ENCODE data around the gene PEX26. TPM values are rescaled to one million over a fixed set of nuclear protein-coding genes. Genes with fewer than 3 reads are reported as not detected.

The PEX26 gene
- 30.2 and 43.3 TPM in 2 replicates for polyA plus RNA-seq
- polyA minus RNA-seq = 47.5 and 49.2 TPM in 2 replicates

DNA sequence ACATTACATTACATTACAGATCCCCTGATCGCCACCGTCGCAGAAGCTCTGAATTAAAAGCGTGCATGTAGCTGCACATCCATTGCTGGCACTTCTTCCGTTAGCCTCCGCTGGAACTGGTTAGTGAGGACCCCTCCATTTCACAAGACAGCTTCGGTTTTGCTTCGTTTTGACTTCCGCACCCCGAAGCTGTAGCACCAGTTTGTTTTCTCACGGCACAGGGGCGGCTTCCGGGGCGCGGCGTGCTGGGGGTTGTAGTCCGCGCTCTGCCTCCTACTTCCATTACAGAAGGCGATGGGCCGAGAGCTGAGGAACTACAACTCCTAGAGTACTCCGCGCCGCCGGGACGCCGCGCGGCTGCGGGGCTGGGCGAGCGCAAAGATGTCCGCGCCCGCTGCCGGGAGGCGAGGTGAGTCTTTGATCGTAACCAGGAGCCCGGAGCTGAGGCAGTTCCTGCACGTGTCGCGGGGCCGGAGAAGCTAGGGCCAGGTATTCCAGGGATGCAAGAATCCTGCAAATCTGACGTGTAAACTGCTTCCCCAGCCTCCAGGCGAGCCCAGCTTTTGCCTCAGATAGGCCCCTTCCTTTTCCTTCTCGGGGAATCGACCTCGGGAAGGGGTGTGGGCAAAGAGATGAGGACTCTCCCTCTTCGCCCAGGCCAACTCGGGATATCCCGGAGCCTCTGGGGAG is at the start of gene PEX26:
Gene PEX26 (plus strand): TSS at position 352 of the 690 bp plus-strand sequence. CDS start 387 bp downstream, outside the sequence.
- Histone ChIP-seq H3K27me3 (ENCODE audit: insufficient read depth, low read depth, low read length) (no peaks in the 10 kb centered on the region), H3K9me3 (ENCODE audit: low read length) (no peaks in the 10 kb centered on the region), H2AFZ (ENCODE audit: low read depth, low read length) (peak within 1 kb of the TSS; percentile 62), H3K4me2 (ENCODE audit: low read length) (peak within 1 kb of the TSS; percentile 68), H3K36me3 (ENCODE audit: insufficient read depth, low read length) (no peaks in the 10 kb centered on the region), H3K4me3 (ENCODE audit: low read length) (peak within 1 kb of the TSS; percentile 88), H4K20me1 (ENCODE audit: insufficient read depth) (no peaks in the 10 kb centered on the region), H3K9ac (ENCODE audit: low read length) (peak within 1 kb of the TSS; percentile 76), H3K27ac (ENCODE audit: low read length) (peak within 1 kb of the TSS; percentile 62), H3K79me2 (replicated peaks; ENCODE audit: insufficient read depth, low read length) (peaks cover 10% of the 10 kb centered on the region), H3F3A (ENCODE audit: insufficient read depth, low read length, poor library complexity, severe bottlenecking) (no peaks in the 10 kb centered on the region), H3K9me2 (ENCODE audit: insufficient read depth, low read length) (no peaks in the 10 kb centered on the region)
- TF ChIP-seq EP300 (conservative IDR thresholded peaks at IDR 0.05; ENCODE audit: poor library complexity, severe bottlenecking) (no peak), POLR2AphosphoS5 (IDR thresholded peaks at IDR 0.05) (peak; percentile 78), MXI1 (conservative IDR thresholded peaks at IDR 0.05; ENCODE audit: poor library complexity, severe bottlenecking) (peak; percentile 99), RAD21 (conservative IDR thresholded peaks at IDR 0.05) (peak; percentile 33), EZH2 (IDR thresholded peaks at IDR 0.05; ENCODE audit: borderline replicate concordance, insufficient read depth, low read length, poor library complexity, severe bottlenecking) (no peak), TAF1 (IDR thresholded peaks at IDR 0.05; ENCODE audit: low read depth) (peak; percentile 23), SMC3 (conservative IDR thresholded peaks at IDR 0.05; ENCODE audit: poor library complexity) (peak; percentile 49)
- TF ChIP-seq, protein P1, sequence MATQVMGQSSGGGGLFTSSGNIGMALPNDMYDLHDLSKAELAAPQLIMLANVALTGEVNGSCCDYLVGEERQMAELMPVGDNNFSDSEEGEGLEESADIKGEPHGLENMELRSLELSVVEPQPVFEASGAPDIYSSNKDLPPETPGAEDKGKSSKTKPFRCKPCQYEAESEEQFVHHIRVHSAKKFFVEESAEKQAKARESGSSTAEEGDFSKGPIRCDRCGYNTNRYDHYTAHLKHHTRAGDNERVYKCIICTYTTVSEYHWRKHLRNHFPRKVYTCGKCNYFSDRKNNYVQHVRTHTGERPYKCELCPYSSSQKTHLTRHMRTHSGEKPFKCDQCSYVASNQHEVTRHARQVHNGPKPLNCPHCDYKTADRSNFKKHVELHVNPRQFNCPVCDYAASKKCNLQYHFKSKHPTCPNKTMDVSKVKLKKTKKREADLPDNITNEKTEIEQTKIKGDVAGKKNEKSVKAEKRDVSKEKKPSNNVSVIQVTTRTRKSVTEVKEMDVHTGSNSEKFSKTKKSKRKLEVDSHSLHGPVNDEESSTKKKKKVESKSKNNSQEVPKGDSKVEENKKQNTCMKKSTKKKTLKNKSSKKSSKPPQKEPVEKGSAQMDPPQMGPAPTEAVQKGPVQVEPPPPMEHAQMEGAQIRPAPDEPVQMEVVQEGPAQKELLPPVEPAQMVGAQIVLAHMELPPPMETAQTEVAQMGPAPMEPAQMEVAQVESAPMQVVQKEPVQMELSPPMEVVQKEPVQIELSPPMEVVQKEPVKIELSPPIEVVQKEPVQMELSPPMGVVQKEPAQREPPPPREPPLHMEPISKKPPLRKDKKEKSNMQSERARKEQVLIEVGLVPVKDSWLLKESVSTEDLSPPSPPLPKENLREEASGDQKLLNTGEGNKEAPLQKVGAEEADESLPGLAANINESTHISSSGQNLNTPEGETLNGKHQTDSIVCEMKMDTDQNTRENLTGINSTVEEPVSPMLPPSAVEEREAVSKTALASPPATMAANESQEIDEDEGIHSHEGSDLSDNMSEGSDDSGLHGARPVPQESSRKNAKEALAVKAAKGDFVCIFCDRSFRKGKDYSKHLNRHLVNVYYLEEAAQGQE (IDR thresholded peaks at IDR 0.05; ENCODE audit: borderline replicate concordance) = peak; percentile 30
- TF ChIP-seq, protein P2, sequence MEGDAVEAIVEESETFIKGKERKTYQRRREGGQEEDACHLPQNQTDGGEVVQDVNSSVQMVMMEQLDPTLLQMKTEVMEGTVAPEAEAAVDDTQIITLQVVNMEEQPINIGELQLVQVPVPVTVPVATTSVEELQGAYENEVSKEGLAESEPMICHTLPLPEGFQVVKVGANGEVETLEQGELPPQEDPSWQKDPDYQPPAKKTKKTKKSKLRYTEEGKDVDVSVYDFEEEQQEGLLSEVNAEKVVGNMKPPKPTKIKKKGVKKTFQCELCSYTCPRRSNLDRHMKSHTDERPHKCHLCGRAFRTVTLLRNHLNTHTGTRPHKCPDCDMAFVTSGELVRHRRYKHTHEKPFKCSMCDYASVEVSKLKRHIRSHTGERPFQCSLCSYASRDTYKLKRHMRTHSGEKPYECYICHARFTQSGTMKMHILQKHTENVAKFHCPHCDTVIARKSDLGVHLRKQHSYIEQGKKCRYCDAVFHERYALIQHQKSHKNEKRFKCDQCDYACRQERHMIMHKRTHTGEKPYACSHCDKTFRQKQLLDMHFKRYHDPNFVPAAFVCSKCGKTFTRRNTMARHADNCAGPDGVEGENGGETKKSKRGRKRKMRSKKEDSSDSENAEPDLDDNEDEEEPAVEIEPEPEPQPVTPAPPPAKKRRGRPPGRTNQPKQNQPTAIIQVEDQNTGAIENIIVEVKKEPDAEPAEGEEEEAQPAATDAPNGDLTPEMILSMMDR (IDR thresholded peaks at IDR 0.05; ENCODE audit: poor library complexity, severe bottlenecking) = no peak

DNA sequence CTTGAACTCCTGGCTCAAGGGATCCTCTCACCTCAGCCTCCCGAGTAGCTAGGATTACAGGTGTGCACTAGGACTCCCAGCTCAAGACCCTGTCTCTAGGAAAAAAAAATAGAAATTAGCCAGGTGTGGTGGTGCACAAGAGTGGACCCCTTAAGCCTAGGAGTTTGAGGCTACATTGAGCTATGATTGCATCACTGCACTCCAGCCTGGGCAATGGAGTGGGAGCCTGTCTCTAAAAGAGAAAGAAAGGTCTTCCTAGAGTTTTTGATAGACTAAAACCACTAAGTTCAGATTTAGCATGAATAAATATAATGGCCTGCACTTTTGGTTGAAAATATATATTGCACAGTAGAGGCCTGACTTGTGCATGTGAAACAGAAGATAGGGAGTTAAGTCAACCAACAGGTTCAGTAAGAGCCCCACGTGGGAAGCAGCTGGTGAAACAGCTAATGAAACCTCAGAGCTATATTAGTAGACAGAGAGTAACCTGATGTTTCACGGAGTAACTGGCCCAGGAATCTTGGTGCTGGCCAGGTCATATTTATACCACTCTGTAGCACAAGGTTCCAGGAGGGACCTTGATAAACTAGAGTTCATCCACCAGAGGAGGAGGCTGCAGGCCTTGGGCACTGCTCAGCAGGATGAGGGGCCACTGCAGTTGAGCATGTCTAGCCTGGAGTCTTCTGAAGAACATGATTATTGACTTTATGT is 48.8 kb upstream of the PEX26 start:
- Histone ChIP-seq H2AFZ (ENCODE audit: low read depth, low read length) (no peak overlapping the region), H3K4me3 (ENCODE audit: low read length) (no peak overlapping the region), H3K9me2 (ENCODE audit: insufficient read depth, low read length) (no peaks in the 10 kb centered on the region), H3K36me3 (ENCODE audit: insufficient read depth, low read length) (no peaks in the 10 kb centered on the region), H3F3A (ENCODE audit: insufficient read depth, low read length, poor library complexity, severe bottlenecking) (no peaks in the 10 kb centered on the region), H3K4me2 (ENCODE audit: low read length) (no peak overlapping the region), H3K9ac (ENCODE audit: low read length) (no peak overlapping the region), H3K9me3 (ENCODE audit: low read length) (no peaks in the 10 kb centered on the region), H3K27ac (ENCODE audit: low read length) (no peak overlapping the region), H3K79me2 (replicated peaks; ENCODE audit: insufficient read depth, low read length) (no peaks in the 10 kb centered on the region), H4K20me1 (ENCODE audit: insufficient read depth) (no peaks in the 10 kb centered on the region), H3K27me3 (ENCODE audit: insufficient read depth, low read depth, low read length) (peaks cover 16% of the 10 kb centered on the region)
- TF ChIP-seq, protein P2 (IDR thresholded peaks at IDR 0.05; ENCODE audit: poor library complexity, severe bottlenecking) = no peak
- TF ChIP-seq POLR2AphosphoS5 (IDR thresholded peaks at IDR 0.05) (no peak), EP300 (conservative IDR thresholded peaks at IDR 0.05; ENCODE audit: poor library complexity, severe bottlenecking) (no peak), RAD21 (conservative IDR thresholded peaks at IDR 0.05) (no peak), TAF1 (IDR thresholded peaks at IDR 0.05; ENCODE audit: low read depth) (no peak), EZH2 (IDR thresholded peaks at IDR 0.05; ENCODE audit: borderline replicate concordance, insufficient read depth, low read length, poor library complexity, severe bottlenecking) (no peak), MXI1 (conservative IDR thresholded peaks at IDR 0.05; ENCODE audit: poor library complexity, severe bottlenecking) (no peak), SMC3 (conservative IDR thresholded peaks at IDR 0.05; ENCODE audit: poor library complexity) (no peak)
- TF ChIP-seq, protein P1 (IDR thresholded peaks at IDR 0.05; ENCODE audit: borderline replicate concordance) = no peak

Measured in neural cell (in vitro differentiated cells).